NCI-H748 (cell line): ENCODE measurements around the gene MGARP.
"Not testable (repeated sequence)": the region's sequence is repeated elsewhere in the genome, so short reads cannot be mapped to it uniquely, and the experiment has no call there.

Experiments used
- DNase-seq: peaks from one replicate; lab custom pipeline; 2025; ENCODE audit not compliant: unreplicated experiment; lab: John Stamatoyannopoulos, UW

MGARP gene

GRCh38 chr4:139279760-139280620 is at the start of gene MGARP:
Gene MGARP, minus strand, starts transcription at chr4:139280225. Its CDS starts 67 bp downstream, at chr4:139280158.
- DNase-seq = peak; percentile 65

DNA sequence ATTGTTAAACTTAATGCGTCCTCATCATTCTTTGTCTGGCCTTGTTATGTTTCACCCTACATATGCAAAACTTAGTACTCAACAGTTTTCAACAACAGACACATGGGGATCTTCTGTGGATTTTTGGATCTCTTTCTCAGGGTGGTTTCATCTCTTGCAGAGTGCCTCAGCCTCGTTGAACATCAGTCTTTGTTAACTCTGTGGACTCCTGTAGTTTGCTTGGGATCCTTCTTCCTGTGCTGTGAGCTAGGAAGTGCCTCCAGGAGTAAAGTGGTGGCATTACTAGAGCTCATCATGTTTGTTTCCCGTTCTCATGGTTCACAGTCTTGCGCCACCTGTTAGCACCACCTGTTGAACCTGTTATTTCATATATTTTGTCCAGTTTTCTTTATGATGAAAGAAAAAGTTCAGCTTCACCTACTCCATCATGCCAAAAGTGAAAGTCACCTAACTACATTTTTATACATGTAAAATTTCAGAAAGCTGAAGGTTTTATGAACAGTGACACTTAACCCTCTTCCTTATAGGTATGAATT is 49.7 kb upstream of the MGARP start:
- no peak for DNase-seq

GRCh38 chr4:139324620-139325019 is 44.6 kb upstream of the MGARP start:
- no peak for DNase-seq

GRCh38 chr4:139322541-139322940 is 42.5 kb upstream of the MGARP start:
- not testable (repeated sequence) for DNase-seq

- DNase-seq = not testable (repeated sequence)
Observed at GRCh38 chr4:139322070-139322469, 42.0 kb upstream of the MGARP start.

DNA sequence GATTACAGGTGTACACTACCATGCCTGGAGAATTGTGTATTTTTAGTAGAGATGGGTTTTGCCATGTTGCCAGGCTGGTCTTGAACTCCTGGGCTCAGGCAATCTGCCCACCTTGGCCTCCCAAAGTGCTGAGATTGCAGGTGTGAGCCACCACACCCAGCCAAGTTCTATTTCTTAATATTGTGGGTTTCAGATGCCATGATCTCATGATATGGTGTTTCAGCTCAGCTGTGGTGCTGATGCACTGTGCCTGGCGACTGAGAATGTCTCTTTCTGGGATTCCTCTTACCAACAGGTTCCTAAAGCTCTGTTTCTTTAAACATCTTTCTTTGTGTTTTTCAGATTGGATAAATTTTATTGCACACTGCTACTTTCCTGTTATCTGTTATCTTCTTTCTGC is 39.5 kb upstream of the MGARP start:
- no peak for DNase-seq

GRCh38 chr4:139317635-139318034 is 37.6 kb upstream of the MGARP start:
- no peak for DNase-seq

DNA sequence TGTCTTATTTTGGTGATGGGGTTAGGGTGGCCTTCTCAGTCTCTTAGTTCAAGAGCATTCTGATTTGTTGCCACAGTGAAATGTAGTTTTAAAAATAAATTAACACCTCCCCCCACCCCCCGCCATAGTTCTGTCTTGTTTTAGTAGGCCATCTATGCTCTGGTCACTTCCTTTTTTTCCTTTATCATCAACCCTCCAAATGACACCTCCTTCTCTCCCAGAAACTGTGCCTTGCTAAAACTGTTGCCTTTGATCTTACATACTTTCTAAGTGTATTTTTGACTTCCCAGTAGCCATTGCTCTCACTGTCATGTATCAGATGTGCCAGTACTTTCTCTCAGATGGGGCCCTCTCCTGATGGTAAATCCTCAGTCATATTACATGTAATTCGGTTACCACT is 36.7 kb upstream of the MGARP start:
- no peak for DNase-seq

GRCh38 chr4:139315221-139315675 is 35.2 kb upstream of the MGARP start:
- no peak for DNase-seq

DNA sequence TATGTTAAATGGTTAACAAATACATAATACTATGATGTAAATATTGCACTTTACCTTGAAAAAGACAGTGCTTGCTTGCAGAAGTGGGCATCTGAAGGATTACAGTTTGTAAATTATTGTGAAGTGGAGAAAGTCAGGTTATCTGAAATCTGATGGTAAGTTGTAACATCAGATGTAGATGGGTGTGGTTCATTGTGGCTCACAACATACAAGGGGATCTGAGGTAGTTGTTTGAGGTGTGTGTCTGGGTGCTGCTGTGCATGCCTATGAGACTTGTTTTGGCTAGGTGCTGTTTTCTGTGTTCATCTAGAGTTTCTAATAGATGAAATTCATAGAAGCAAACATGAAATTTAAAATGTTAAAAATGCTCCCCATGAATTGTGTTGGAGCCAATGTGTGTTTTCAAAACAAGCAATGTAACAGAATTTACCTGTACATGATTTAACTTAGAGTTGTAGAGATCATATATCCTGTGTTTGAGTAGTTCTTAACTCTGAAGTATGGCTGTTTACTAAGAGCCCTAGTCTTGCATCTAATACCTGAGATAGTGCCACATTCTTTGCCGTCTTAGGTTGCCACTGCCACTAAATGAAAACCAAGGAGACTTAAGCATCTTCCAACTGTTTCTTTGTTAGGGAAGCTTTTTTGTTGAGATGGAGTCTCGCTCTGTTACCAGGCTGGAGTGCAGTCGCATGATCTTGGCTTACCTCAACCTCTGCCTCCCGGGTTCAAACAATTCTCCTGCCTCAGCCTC is 34.2 kb upstream of the MGARP start:
- no peak for DNase-seq

DNA sequence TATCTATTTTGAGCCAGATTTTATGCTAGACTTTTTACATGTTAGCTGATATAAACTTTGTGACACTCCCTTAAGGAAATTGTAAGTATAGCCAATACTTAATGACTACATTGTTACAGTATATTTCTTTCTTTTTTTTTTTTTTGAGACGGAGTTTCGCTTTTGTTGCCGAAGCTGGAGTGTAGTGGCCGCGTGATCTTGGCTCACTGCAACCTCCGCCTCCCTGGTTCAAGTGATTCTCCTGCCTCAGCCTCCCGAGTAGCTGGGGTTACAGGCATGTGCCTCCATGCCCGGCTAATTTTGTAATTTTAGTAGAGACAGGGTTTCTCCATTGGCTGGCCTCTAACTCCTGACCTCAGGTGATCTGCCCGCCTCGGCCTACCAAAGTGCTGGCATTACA is 33.4 kb upstream of the MGARP start:
- not testable (repeated sequence) for DNase-seq

- DNase-seq = no peak
Observed at GRCh38 chr4:139312552-139313332, 32.7 kb upstream of the MGARP start.

GRCh38 chr4:139311909-139312308 is 31.9 kb upstream of the MGARP start:
- no peak for DNase-seq

GRCh38 chr4:139304920-139305319 is 24.9 kb upstream of the MGARP start:
- no peak for DNase-seq

- peak; percentile 49 for DNase-seq
Observed at GRCh38 chr4:139301821-139302611, 22.0 kb upstream of the MGARP start, which contains the start of gene NDUFC1. Gene NDUFC1, minus strand, starts transcription at chr4:139302477. Its CDS starts 6,679 bp downstream, at chr4:139295798.

GRCh38 chr4:139301113-139301820 is 21.2 kb upstream of the MGARP start, which contains the start of gene NAA15:
Gene NAA15, plus strand, starts transcription at chr4:139301505. Its CDS starts 273 bp downstream, at chr4:139301778.
- peak; percentile 97 for DNase-seq

- DNase-seq = peak; percentile 20
Observed at GRCh38 chr4:139300431-139301112, 20.5 kb upstream of the MGARP start.

DNA sequence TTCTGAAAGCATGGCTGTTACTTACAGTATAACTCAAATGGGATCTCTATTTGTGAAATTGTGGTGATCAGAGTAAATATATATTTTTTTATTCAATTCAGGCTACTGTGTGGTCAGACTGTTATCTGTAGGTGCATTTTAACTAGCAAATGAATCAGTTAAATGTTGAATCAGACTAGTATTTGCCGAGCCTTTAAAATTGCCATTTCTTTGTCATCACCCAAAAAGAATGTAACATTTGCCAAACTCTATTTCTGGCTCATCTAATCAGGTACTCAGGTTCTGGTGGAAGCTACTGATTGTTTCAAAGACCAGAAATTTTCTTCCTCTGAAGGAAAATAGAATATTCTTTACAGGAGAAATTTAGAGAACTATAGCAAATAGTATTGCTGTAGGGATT is 19.5 kb upstream of the MGARP start:
- no peak for DNase-seq

DNA sequence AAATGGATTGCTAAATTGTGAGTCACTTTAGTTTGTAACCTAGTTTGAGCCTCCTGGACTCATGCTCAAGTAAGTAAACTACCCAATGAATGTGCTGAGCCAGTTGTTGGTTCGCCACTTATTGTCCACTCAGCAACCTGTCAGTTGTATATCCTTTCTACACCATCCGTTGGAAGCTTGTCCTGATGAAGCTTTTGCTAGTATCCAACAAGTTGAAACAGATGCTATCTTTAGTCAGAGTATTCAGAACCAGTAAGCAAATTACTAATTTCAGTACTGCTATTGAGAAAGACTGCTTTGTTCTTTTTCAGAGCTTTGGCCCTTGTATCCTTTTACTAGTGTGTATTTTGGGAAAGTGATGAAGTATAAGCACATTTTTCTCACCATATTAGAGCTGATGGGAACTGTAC is 17.0 kb upstream of the MGARP start:
- DNase-seq = no peak
